GM12801 (cell line): Measurements from ENCODE around the gene CEP164.

Source experiments
- TF ChIP-seq, protein P1 (sequence below): IDR thresholded peaks from one replicate; pipeline ENCODE4 v1.5.1; 2011; ENCODE audit warnings: control low read depth; ENCODE audit not compliant: insufficient read length; ENCODE audit errors: extremely low read depth

The CEP164 gene

GRCh38 chr11:117298195-117298594 lies 29.5 kb upstream of the CEP164 start:
- TF ChIP-seq, protein P1, sequence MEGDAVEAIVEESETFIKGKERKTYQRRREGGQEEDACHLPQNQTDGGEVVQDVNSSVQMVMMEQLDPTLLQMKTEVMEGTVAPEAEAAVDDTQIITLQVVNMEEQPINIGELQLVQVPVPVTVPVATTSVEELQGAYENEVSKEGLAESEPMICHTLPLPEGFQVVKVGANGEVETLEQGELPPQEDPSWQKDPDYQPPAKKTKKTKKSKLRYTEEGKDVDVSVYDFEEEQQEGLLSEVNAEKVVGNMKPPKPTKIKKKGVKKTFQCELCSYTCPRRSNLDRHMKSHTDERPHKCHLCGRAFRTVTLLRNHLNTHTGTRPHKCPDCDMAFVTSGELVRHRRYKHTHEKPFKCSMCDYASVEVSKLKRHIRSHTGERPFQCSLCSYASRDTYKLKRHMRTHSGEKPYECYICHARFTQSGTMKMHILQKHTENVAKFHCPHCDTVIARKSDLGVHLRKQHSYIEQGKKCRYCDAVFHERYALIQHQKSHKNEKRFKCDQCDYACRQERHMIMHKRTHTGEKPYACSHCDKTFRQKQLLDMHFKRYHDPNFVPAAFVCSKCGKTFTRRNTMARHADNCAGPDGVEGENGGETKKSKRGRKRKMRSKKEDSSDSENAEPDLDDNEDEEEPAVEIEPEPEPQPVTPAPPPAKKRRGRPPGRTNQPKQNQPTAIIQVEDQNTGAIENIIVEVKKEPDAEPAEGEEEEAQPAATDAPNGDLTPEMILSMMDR: no peak

DNA sequence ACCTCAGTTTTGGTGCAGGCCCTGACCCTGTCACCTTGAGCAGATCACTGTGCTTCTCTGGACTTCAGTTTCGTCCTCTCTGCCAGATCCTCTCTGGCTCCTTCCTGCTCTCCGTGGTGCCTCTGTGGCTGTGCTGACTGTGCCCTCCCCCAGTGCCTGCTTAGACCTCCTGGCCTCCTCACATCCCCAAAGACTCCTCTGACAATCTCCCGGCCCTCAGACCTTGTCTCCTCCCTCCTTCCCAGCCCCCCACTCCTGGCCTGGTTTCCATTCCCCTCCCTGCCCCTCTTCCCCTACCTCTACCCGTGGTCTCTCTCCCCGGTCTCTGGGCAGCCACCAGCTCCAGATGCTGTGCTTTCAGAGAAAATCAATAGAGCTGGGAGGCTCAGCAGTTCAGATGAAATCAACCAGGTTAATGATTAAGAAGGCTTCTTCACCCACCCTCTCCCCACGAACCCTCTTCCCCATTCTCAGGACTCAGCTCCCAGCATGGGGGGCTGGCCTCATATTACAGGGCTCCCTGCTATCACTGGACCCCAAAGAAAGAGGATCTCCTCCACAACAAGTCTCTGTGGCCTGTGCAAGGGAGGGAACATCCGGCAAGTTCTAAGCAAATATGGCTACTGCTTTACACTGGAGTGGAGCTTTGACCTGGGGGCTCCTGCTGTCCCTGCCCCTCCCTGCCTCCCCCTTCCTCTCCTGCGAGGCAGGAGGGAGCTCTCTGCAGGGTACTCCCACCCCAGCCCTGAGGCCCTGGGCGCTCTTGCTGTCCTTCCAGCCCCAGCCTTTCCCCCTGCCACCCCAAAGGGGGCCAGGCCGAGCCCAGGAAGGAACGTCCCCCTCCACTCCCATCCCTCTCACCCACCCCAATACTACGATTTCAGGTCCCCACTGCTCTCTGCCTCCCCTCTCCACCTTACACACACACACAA lies 28.0 kb upstream of the CEP164 start:
- TF ChIP-seq, protein P1: no peak

DNA sequence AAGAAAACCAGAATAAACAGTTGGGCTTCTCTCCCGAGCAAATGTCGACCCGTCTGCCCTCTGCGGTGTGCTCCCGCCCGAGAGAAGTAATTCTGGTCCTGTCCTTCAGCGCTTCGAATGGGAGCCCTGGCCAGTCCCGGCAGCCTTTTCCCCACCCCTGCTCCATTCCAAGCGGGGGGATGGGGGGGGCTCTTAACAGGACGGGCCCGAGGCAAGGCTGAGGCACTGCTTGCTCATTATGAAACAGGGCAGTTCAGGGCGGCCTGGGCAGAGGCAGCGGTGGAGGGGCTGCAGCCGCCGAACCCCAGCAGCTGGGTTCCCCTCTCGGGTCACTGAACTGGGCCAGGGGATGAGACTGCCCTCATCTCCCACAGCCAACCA lies 27.4 kb upstream of the CEP164 start:
- TF ChIP-seq, protein P1: no peak

DNA sequence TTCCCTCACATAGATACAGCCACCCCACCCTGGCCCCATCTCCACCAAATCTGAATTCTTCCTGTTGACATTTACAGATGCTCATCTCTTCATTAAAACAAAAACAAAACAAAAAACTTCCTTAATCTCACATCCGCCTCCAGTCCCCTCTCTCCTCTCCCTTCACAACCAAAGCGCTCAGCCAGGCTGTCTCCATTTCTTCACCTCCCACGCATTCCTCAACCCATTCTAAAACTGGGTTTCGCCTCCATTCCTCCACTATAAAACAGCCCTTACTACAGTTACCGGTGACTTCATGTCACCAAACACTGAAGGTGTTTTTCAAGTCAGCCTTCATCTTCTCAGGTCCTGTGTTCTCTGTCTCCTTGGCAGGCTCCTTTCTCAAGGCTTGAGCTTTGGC lies 26.9 kb upstream of the CEP164 start:
- TF ChIP-seq, protein P1: no peak

GRCh38 chr11:117302228-117302627 lies 25.4 kb upstream of the CEP164 start:
- TF ChIP-seq, protein P1: no peak

GRCh38 chr11:117303101-117303500 lies 24.6 kb upstream of the CEP164 start:
- TF ChIP-seq, protein P1: no peak

GRCh38 chr11:117303646-117304315 lies 23.9 kb upstream of the CEP164 start:
- TF ChIP-seq, protein P1: no peak
